Measurements from ENCODE around the gene SEMA7A. TPM values are rescaled to one million over a fixed set of nuclear protein-coding genes. Genes with fewer than 3 reads are reported as not detected.

Gene SEMA7A
- total and polyA plus RNA-seq, 9 donors: 3.8 to 10.4 (median 6.4) TPM

DNA sequence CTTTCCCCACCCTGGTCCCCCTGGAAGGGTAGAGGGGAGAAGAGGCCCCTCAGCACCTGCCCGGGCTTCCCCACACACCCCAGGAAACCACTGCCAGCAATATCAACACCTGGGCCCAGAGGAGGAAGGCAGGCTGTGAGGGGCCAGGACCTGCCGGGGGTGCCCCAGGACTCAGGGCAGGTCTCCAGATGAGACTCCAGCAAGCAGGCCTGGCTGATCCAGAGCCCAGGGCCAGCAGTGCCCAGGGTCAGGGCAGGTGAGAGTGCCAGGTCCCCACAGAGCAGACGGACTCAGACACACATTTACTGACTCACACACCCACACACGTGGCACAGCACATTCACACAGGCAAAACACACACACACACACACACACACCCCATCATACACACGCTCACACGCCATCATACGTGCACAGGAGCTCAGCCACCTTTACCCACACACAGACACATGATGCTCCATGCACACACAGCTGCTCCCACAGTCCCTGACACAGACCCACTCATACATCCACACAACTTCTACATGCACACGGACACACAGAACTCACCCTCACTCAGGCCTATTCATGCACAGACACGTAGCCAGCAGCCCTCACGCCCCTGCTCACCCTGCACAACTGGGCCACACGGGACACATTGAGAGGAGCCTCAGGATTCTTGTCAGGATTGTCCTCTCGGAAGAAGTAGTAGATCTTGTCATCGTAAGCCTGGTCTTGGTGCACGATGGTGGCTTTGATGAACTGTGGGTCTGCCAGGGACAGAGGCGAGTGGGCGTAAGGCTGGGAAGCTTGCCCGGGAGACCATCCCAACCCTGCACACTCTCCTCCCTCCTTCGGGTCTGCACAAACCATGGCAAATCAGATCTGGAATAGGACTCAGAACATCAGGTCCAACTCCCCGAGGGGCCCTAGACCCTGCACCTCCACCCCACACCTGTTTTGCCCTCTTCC lies 17.5 kb downstream of the SEMA7A start:
- no peak for DNase-seq
- no peak overlapping the region for H3K4me3 ChIP-seq (ENCODE audit: low read length)
- H3K9me3 ChIP-seq (replicated peaks; ENCODE audit: control insufficient read depth, low read depth, low read length): no peaks in the 10 kb centered on the region
- H3K27me3 ChIP-seq (ENCODE audit: control insufficient read depth, insufficient read depth, low read length): no peaks in the 10 kb centered on the region
- peak overlapping the region; percentile 13 for H3K27ac ChIP-seq (ENCODE audit: low read length)
- peaks cover 31% of the 10 kb centered on the region for H3K4me1 ChIP-seq (ENCODE audit: control insufficient read depth, insufficient read depth, low read length)
- H3K36me3 ChIP-seq (ENCODE audit: control insufficient read depth, insufficient read depth, low read length): peaks cover 18% of the 10 kb centered on the region
- WGBS (ENCODE audit: insufficient coverage): 70% methylated on average over 10 of the region's 19 CpGs

DNA sequence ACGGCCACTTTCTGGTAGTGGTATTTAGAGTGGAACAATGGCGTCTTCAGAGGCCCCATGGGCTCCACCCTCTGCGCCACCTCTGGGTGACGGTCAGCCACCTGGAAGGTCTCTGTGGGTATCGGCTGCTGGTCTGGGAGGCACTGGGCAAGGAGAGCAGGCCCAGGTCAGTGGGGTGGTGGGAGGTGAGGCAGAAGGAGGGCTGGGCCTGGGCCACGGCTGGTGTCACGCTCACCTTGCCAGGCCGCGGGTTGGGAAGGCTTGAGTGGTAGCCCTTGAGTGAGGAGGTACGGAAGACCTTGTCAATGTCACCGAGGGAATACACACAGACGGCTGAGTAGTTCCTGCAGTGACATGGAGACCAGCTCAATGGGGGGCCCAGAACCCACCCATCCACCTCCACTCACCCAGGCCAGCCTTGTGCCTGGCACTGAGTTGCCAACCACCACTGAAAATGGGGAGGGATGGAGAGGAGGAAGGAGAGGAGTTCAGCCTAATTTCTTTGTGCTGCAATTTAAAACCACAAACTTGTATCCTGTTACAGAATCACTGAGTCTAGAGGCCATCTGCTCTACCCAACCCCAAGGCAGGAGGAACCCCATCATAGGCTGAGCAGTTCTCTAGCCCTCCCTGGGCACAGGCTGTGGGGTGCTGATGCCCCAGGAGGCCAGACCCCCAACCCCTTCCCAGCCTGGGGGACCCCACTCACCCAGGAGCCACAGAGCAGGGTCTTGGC lies 19.0 kb downstream of the SEMA7A start:
- Histone ChIP-seq H3K27ac (ENCODE audit: low read length) (no peak overlapping the region), H3K9me3 (replicated peaks; ENCODE audit: control insufficient read depth, low read depth, low read length) (no peaks in the 10 kb centered on the region), H3K27me3 (ENCODE audit: control insufficient read depth, insufficient read depth, low read length) (no peaks in the 10 kb centered on the region), H3K4me3 (ENCODE audit: low read length) (no peak overlapping the region), H3K36me3 (ENCODE audit: control insufficient read depth, insufficient read depth, low read length) (peaks cover 27% of the 10 kb centered on the region), H3K4me1 (ENCODE audit: control insufficient read depth, insufficient read depth, low read length) (peaks cover 30% of the 10 kb centered on the region)
- WGBS (ENCODE audit: insufficient coverage): 94% methylated on average over 7 of the region's 12 CpGs
- no peak for DNase-seq

DNA sequence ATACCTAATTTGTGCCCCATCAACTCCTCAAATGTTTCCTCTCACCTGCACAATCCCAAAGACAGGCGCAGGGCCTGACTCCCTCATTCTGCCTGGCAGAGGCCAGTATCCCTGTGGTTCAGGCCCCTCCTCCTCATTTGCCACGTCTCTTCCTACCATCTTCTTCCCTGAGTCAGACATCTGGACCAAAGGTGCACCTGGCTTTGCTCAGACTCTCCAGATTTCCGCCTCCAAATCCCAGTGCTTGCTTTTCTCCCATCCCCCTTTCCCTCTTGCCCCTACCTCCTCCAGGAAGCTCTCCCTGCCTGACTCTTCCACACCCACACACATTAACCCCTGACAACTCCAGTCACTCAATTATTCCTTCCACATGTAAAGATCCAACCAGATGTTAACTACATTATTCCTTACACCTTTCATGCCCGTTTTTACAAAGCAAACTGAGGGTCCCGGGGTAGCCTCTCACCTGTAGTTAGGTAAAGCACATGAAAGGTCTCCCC lies 19.6 kb downstream of the SEMA7A start:
- Histone ChIP-seq H3K27me3 (ENCODE audit: control insufficient read depth, insufficient read depth, low read length) (no peaks in the 10 kb centered on the region), H3K9me3 (replicated peaks; ENCODE audit: control insufficient read depth, low read depth, low read length) (no peaks in the 10 kb centered on the region), H3K27ac (ENCODE audit: low read length) (no peak overlapping the region), H3K4me1 (ENCODE audit: control insufficient read depth, insufficient read depth, low read length) (peaks cover 35% of the 10 kb centered on the region), H3K4me3 (ENCODE audit: low read length) (no peak overlapping the region), H3K36me3 (ENCODE audit: control insufficient read depth, insufficient read depth, low read length) (peaks cover 27% of the 10 kb centered on the region)
- WGBS (ENCODE audit: insufficient coverage): 72% methylated on average over 5 of the region's 5 CpGs
- DNase-seq: no peak

DNA sequence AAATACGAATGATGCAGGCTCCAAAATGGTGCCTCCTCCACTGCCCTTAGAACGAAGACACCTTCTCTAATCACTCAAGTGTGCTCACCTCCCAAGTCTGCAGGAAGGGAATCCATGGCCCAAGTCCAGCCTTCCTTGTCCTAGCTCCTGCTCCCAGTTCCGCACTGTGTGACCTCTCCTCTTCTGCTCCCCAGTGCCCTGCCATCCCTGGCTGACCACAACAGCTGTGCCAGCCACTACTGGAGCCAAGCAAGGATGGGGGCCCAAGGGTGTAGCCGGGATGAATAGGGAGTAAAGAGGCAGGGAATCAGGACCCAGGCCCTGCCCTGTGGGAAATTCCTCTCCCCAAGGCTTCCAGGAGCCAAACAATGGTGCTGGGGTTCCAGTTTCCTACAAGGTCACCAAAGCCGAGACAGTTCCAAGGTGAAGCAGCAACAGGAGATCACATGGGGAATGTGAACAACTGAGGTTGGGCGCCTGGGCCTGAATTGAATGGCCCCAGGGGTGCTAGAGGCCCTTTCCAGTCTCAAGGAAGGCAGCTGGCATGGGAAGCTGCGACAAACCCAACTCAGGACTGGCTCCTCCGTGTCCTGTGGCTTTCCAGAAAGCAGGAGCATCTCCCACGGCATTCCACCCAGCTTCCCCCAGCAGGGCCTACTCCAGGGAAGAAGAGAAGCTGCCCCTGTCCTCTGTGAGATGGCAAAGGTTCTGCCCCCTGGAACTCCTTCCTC lies 20.2 kb downstream of the SEMA7A start:
- no peaks in the 10 kb centered on the region for H3K27me3 ChIP-seq (ENCODE audit: control insufficient read depth, insufficient read depth, low read length)
- no peaks in the 10 kb centered on the region for H3K9me3 ChIP-seq (replicated peaks; ENCODE audit: control insufficient read depth, low read depth, low read length)
- no peak overlapping the region for H3K27ac ChIP-seq (ENCODE audit: low read length)
- DNase-seq: no peak
- H3K36me3 ChIP-seq (ENCODE audit: control insufficient read depth, insufficient read depth, low read length): peaks cover 27% of the 10 kb centered on the region
- no peak overlapping the region for H3K4me3 ChIP-seq (ENCODE audit: low read length)
- WGBS (ENCODE audit: insufficient coverage): 79% methylated on average over 8 of the region's 9 CpGs
- peaks cover 37% of the 10 kb centered on the region for H3K4me1 ChIP-seq (ENCODE audit: control insufficient read depth, insufficient read depth, low read length)

DNA sequence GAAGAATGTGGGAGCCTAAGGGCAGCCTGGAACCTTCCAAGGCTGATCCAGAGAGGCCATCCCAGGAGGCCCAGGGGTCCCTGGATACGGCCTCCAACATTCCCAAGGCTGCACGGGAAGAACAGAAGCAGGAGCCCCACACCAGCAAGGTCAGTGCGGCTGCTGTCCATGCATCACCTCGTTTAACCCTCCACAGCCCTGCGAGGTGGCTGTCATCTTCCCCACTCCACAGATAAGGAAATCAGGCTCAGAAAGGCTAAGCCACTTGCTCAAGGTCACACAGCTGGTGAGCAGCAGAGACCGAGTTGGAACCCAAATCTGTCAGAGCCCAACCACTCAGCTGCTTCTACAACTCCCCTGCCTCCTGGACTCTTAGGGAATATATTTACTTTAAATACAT lies 21.6 kb downstream of the SEMA7A start:
- Histone ChIP-seq H3K36me3 (ENCODE audit: control insufficient read depth, insufficient read depth, low read length) (peaks cover 24% of the 10 kb centered on the region), H3K27me3 (ENCODE audit: control insufficient read depth, insufficient read depth, low read length) (no peaks in the 10 kb centered on the region), H3K27ac (ENCODE audit: low read length) (no peak overlapping the region), H3K4me3 (ENCODE audit: low read length) (no peak overlapping the region), H3K9me3 (replicated peaks; ENCODE audit: control insufficient read depth, low read depth, low read length) (no peaks in the 10 kb centered on the region), H3K4me1 (ENCODE audit: control insufficient read depth, insufficient read depth, low read length) (peaks cover 34% of the 10 kb centered on the region)
- DNase-seq: no peak
- 53% methylated on average over 3 of the region's 6 CpGs for WGBS (ENCODE audit: insufficient coverage)

DNA sequence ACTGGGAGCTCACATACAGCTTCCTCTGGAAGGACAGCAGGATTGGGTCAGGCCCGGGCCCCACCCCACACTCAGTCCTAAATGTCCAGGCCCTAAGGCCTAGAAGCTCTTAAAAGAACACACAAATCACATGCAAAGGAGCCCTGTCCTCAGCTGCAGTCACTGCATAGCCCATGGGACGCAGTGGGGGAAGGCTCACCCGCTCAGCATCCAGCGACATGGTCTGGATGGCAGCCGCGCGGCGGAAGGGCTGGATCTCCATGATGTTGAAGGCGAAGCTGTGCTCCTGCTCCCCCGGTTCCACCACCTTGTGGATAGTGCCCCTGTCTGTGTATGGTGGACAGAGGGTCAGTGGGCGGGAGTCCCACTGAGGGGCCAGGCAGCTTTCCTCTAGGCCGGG lies 22.1 kb downstream of the SEMA7A start:
- H3K9me3 ChIP-seq (replicated peaks; ENCODE audit: control insufficient read depth, low read depth, low read length): no peaks in the 10 kb centered on the region
- H3K36me3 ChIP-seq (ENCODE audit: control insufficient read depth, insufficient read depth, low read length): peaks cover 24% of the 10 kb centered on the region
- H3K4me3 ChIP-seq (ENCODE audit: low read length): no peak overlapping the region
- H3K27me3 ChIP-seq (ENCODE audit: control insufficient read depth, insufficient read depth, low read length): peaks cover 3% of the 10 kb centered on the region
- no peak overlapping the region for H3K27ac ChIP-seq (ENCODE audit: low read length)
- H3K4me1 ChIP-seq (ENCODE audit: control insufficient read depth, insufficient read depth, low read length): peaks cover 34% of the 10 kb centered on the region
- WGBS (ENCODE audit: insufficient coverage): 86% methylated on average over 10 of the region's 12 CpGs
- DNase-seq: no peak

DNA sequence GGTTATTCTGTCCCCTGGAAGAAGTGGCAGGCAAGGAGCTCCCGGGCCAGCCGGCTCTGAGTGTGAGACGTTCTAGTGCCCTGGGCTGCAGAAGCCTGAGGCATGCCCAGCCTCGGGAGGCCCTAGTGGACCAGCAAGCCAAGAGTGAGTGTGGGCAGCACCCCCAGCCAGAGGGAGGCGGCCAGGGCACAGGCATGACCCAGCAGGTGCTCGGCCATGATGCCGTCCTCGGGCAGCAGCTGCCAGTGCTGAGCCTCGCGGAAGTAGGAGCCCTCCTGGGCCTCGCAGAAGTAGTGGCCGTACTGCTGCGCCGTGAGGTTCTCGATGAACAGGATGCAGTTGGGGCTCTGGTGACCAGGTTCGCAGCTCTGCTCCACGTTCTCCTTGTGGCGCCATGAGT lies 23.3 kb downstream of the SEMA7A start:
- 87% methylated on average over 18 of the region's 18 CpGs for WGBS (ENCODE audit: insufficient coverage)
- Histone ChIP-seq H3K27ac (ENCODE audit: low read length) (no peak overlapping the region), H3K36me3 (ENCODE audit: control insufficient read depth, insufficient read depth, low read length) (peaks cover 22% of the 10 kb centered on the region), H3K9me3 (replicated peaks; ENCODE audit: control insufficient read depth, low read depth, low read length) (no peaks in the 10 kb centered on the region), H3K4me1 (ENCODE audit: control insufficient read depth, insufficient read depth, low read length) (peaks cover 28% of the 10 kb centered on the region), H3K4me3 (ENCODE audit: low read length) (no peak overlapping the region), H3K27me3 (ENCODE audit: control insufficient read depth, insufficient read depth, low read length) (peaks cover 9% of the 10 kb centered on the region)
- DNase-seq: no peak

DNA sequence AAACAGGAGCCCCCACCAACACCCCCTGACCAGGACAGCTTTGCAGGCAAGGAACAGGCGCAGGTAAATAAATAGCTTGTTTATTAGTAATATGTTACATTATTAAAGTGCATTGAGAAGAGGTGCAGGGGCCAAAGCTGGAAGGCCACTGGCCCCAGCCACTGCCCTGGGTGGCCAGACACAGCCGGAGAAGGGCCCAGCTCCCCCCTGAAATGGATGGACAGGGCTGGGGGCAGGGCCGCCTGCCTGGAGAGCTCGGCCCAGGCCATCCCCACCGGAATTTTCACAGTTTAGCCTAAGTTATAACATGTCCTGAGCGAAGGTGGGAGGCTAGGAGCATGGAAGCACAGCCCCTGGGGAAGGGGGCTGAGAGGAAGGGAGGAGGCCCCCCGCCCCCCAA lies 24.5 kb downstream of the SEMA7A start:
- DNase-seq: no peak
- peaks cover 31% of the 10 kb centered on the region for H3K4me1 ChIP-seq (ENCODE audit: control insufficient read depth, insufficient read depth, low read length)
- 29% methylated on average over 1 of the region's 7 CpGs for WGBS (ENCODE audit: insufficient coverage)

DNA sequence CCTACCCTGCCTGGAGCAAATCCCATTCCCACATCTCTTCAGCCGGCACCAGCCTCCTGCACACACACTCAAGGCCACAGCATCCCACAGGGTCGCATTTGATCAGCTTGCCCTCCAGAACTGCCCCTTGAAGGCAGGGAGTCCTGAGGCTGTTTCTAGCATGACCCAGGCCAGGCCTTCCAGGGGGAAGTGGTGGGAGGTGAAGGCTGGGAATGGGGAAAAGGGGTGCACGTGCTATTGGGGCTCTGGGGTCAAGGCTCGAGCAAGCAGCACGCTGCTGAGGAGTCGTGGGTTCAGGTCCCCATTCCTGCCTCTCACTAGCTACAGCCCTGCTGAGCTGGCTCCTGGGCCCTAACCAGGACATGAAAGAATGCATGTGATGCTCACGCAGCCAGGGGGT lies 24.9 kb downstream of the SEMA7A start:
- no peak for DNase-seq
- Histone ChIP-seq H3K27ac (ENCODE audit: low read length) (no peak overlapping the region), H3K4me3 (ENCODE audit: low read length) (no peak overlapping the region), H3K9me3 (replicated peaks; ENCODE audit: control insufficient read depth, low read depth, low read length) (no peaks in the 10 kb centered on the region), H3K36me3 (ENCODE audit: control insufficient read depth, insufficient read depth, low read length) (peaks cover 12% of the 10 kb centered on the region), H3K4me1 (ENCODE audit: control insufficient read depth, insufficient read depth, low read length) (peaks cover 35% of the 10 kb centered on the region), H3K27me3 (ENCODE audit: control insufficient read depth, insufficient read depth, low read length) (peaks cover 13% of the 10 kb centered on the region)
- 40% methylated on average over 1 of the region's 7 CpGs for WGBS (ENCODE audit: insufficient coverage)

More for the DNA sequence above, 24.5 kb downstream of the SEMA7A start:
- Histone ChIP-seq H3K36me3 (ENCODE audit: control insufficient read depth, insufficient read depth, low read length) (peaks cover 12% of the 10 kb centered on the region), H3K4me3 (ENCODE audit: low read length) (no peak overlapping the region), H3K27me3 (ENCODE audit: control insufficient read depth, insufficient read depth, low read length) (peaks cover 11% of the 10 kb centered on the region), H3K9me3 (replicated peaks; ENCODE audit: control insufficient read depth, low read depth, low read length) (no peaks in the 10 kb centered on the region), H3K27ac (ENCODE audit: low read length) (no peak overlapping the region)
